K562 (cell line): ENCODE results near the gene CHTF8. TPM values are rescaled to one million over a fixed set of nuclear protein-coding genes. Genes with fewer than 3 reads are reported as not detected.

ENCODE experiments used
- ATAC-seq: fragments of 200-7000 bp; cut with Tn5 transposase; 3 replicates; pipeline ENCODE4 v1.9.1; 2020; ENCODE audit warnings: moderate library complexity
- BruUV-seq: library from RNA; stranded (reverse); fragments of 400-500 nt; replicated peaks from 2 replicates; lab custom pipeline; 2021; lab: Mats Ljungman, UMichigan
- CTCF ChIA-PET: fragments of 300-600 bp; formaldehyde crosslinking; extraction: SDS; loops from one replicate; lab custom pipeline; 2021; ENCODE audit warnings: low intra/inter-chr PET ratio; lab: Yijun Ruan, JAX
- POLR2A ChIA-PET: fragments of 300-600, 350-650 bp; sonication (Branson Sonifier 250); formaldehyde crosslinking; extraction: SDS; loops from one replicate; lab custom pipeline; 2021; ENCODE audit warnings: antibody characterized with exemption, inconsistent platforms; lab: Yijun Ruan, JAX
- DNase-seq, 4 experiments: peaks; one replicate each; pipeline versions ENCODE4 v3.0.0 to v3.0.0-alpha.2; 2011 to 2018; ENCODE audit warnings: low spot score in 3 of 4, mixed read lengths in 3 of 4; ENCODE audit errors: extremely low read depth in 1 of 4
- FAIRE-seq: peaks from 2 replicates; lab custom pipeline; 2011; peaks lifted over from hg19 to GRCh38; lab: Jason Lieb, UNC
- H2AFZ ChIP-seq: 2 replicates; pipeline ENCODE4 v1.6.0; 2011; ENCODE audit warnings: low read depth, low read length, control low read depth, inconsistent platforms
- H3K27ac ChIP-seq: fragments of 200-600 bp; 3 replicates; pipeline ENCODE4 v1.8.0; 2011; ENCODE audit warnings: low read depth, mild to moderate bottlenecking, control low read depth, inconsistent platforms, low read length, moderate library complexity, mixed read lengths; ENCODE audit errors: extremely low read depth
- H3K27me3 ChIP-seq, 2 experiments: fragments of 300-600 bp in 1 of 2; 2 replicates in 1 of 2; 3 replicates in 1 of 2; pipeline versions ENCODE4 v1.6.0 to v1.8.0; 2011; ENCODE audit warnings: inconsistent platforms in 2 of 2, low read length in 2 of 2, mild to moderate bottlenecking in 1 of 2, mixed read lengths in 1 of 2, moderate library complexity in 1 of 2; ENCODE audit not compliant: control insufficient read depth in 2 of 2, insufficient read depth in 2 of 2
- H3K36me3 ChIP-seq: fragments of 300-600 bp; 3 replicates; pipeline ENCODE4 v1.8.0; 2011; ENCODE audit warnings: mild to moderate bottlenecking, low read length, inconsistent platforms; ENCODE audit not compliant: control insufficient read depth, insufficient read depth
- H3K4me1 ChIP-seq, 2 experiments: fragments of 200-600 bp in 1 of 2; replicated peaks in 1 of 2; 2 replicates in 1 of 2; 3 replicates in 1 of 2; pipeline versions ENCODE4 v1.5.1 to v1.8.0; 2011; ENCODE audit warnings: inconsistent platforms in 2 of 2, low read length in 2 of 2, mild to moderate bottlenecking in 1 of 2, mixed read lengths in 1 of 2, moderate library complexity in 1 of 2; ENCODE audit not compliant: control insufficient read depth in 2 of 2, insufficient read depth in 2 of 2
- H3K4me2 ChIP-seq: 2 replicates; pipeline ENCODE4 v1.6.1; 2011; ENCODE audit warnings: low read length, control low read depth, inconsistent platforms, mixed read lengths; ENCODE audit not compliant: insufficient read depth
- H3K4me3 ChIP-seq: fragments of 200-600 bp; sonication (generic), shearing (Covaris generic); 2 replicates; pipeline ENCODE4 v1.5.1; 2016; ENCODE audit warnings: control low read depth, inconsistent platforms
- H3K79me2 ChIP-seq: fragments of 200-600 bp; 3 replicates; pipeline ENCODE4 v1.8.0; 2011; ENCODE audit warnings: low read length, inconsistent platforms; ENCODE audit not compliant: control insufficient read depth, insufficient read depth
- H3K9ac ChIP-seq, 2 experiments: 2 replicates each; pipeline versions ENCODE4 v1.6.0 to v1.6.1; 2011; ENCODE audit warnings: low read depth in 2 of 2, low read length in 2 of 2, control low read depth in 1 of 2, inconsistent platforms in 1 of 2, mild to moderate bottlenecking in 1 of 2, mixed read lengths in 1 of 2; ENCODE audit not compliant: insufficient read depth in 1 of 2
- H3K9me1 ChIP-seq: one replicate; pipeline ENCODE4 v1.6.0; 2011; ENCODE audit warnings: inconsistent platforms, mild to moderate bottlenecking, low read length, moderate library complexity; ENCODE audit not compliant: control insufficient read depth, insufficient read depth
- H3K9me3 ChIP-seq: replicated peaks from 2 replicates; pipeline ENCODE4 v1.5.1; 2011; ENCODE audit warnings: low read depth, low read length, inconsistent platforms; ENCODE audit not compliant: control insufficient read depth, insufficient read depth
- H4K20me1 ChIP-seq: replicated peaks from 2 replicates; pipeline ENCODE4 v1.6.1; 2011; ENCODE audit warnings: low read length, inconsistent platforms, mixed read lengths; ENCODE audit not compliant: control insufficient read depth, insufficient read depth
- ETV1 ChIP-seq: fragments of 450-650 bp; conservative IDR thresholded peaks from 2 replicates; pipeline ENCODE4 v1.6.1; 2016; ENCODE audit warnings: missing genetic modification characterization, control low read depth, low read depth, missing compliant biosample characterization
- HDAC2 ChIP-seq: fragments of 450-650 bp; IDR thresholded peaks from 2 replicates; pipeline ENCODE4 v1.6.1; 2016; ENCODE audit warnings: mild to moderate bottlenecking
- KLF1 ChIP-seq: fragments of 450-650 bp; IDR thresholded peaks from 2 replicates; pipeline ENCODE4 v1.6.1; 2016; ENCODE audit warnings: missing genetic modification characterization, missing compliant biosample characterization
- TAF7 ChIP-seq: fragments of 450-650 bp; IDR thresholded peaks from 2 replicates; pipeline ENCODE4 v1.6.1; 2016; ENCODE audit warnings: missing genetic modification characterization, missing compliant biosample characterization
- TCF7L2 ChIP-seq: fragments of 150-350 bp; IDR thresholded peaks from 2 replicates; pipeline ENCODE4 v1.6.1; 2016; ENCODE audit warnings: low read depth, mild to moderate bottlenecking, low read length, moderate library complexity
- WGBS: fragments of 100-300 bp; shearing (Covaris generic); methylation state at CpG from one replicate; pipeline ENCODE4 v1.1.6; 2016; ENCODE audit warnings: low coverage, mixed read lengths; ENCODE audit not compliant: insufficient coverage; ENCODE audit errors: missing lambda C conversion rate; 5-methylcytosine and 5-hydroxymethylcytosine counted together
- in situ Hi-C: fragments of 300-500 bp; cut with MboI; formaldehyde crosslinking; loops from 4 replicates; pipeline ENCODE4 v1.15.0; 2018; ENCODE audit warnings: inconsistent platforms, mixed read lengths
- intact Hi-C: fragments of 100-400 bp; cut with micrococcal nuclease; formaldehyde crosslinking; loops from 2 replicates; pipeline ENCODE4 v1.14.2; 2022
- polyA plus RNA-seq, 8 experiments: library from polyadenylated mRNA; depleted of rRNA in 4 of 8; stranded (reverse) in 5 of 8; unstranded in 3 of 8; fragments of >200 nt; fragmentation: Nextera tagmentation in 2 of 8; fragmentation: Illumina TruSeq in 1 of 8; extraction: Ambion mirVana in 2 of 8; extraction: Trizol in 1 of 8; gene quantifications; 2 replicates each; pipeline versions ENCODE4 v1.2.1 to v1.2.3, GENCODE V29; 2011 to 2014; ENCODE audit warnings: inconsistent platforms in 1 of 8, missing spikeins in 1 of 8
- total RNA-seq, 7 experiments: library from RNA; depleted of rRNA in 6 of 7; stranded (reverse); fragments of >200 nt in 6 of 7; fragmentation: Illumina TruSeq in 2 of 7; extraction: Trizol in 2 of 7; gene quantifications; 2 replicates each; pipeline versions ENCODE4 v1.2.1 to v1.2.3, GENCODE V29; 2011 to 2021; ENCODE audit warnings: low replicate concordance in 1 of 7
- TF ChIP-seq, protein P1 (sequence below): IDR thresholded peaks from 3 replicates; pipeline ENCODE4 v1.6.1; 2011; ENCODE audit warnings: borderline replicate concordance, mild to moderate bottlenecking, moderate library complexity; ENCODE audit not compliant: insufficient read length; ENCODE audit errors: extremely low read depth

The CHTF8 gene
- total and polyA plus RNA-seq, 9 of the 15 experiments (the other 6 are each of a cell fraction or from before 2014, with no cell fraction given): 20.2 to 199 (median 108) TPM

DNA sequence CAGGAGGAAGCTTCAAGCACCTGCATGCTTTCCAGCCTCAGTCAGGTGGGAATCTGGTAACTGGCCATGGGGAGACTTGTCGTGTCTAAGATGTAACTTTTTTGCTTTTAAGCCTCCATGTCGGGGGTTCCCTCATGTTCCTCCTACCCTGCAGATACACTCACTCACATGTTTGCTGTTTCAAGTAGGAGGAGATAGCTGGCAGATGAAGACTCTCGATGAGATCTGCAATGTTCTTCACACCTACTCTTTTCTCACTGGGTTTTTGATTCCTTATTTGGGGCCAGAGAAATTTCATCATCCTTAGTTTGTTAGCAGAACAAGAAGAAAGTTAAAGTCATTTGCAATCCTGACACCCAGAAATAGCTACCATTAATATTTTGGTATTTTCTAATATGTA, 24.8 kb upstream of the CHTF8 start:
- in situ Hi-C loops: no loop called here
- H3K9me1 ChIP-seq: no peaks in the 10 kb centered on the region
- H2AFZ ChIP-seq: no peak overlapping the region
- BruUV-seq: no TSS peak
- H3K9me3 ChIP-seq: no peaks in the 10 kb centered on the region
- no peaks in the 10 kb centered on the region for H3K4me1 ChIP-seq
- 92% methylated on average over 3 of the region's 3 CpGs for WGBS
- no peaks in the 10 kb centered on the region for H3K79me2 ChIP-seq
- no peak overlapping the region for H3K9ac ChIP-seq
- no peak for FAIRE-seq
- no peaks in the 10 kb centered on the region for H3K27me3 ChIP-seq
- DNase-seq: no peak
- H3K4me3 ChIP-seq: no peak overlapping the region
- ChIA-PET POLR2A (interaction anchor here (1.1 to 1.6 kb wide), 3 partner anchors 11 to 129 kb away, joined by 3 read pairs; no protein-coding TSS in a partner anchor), CTCF (no interaction called here)
- H3K36me3 ChIP-seq: peaks cover 92% of the 10 kb centered on the region
- intact Hi-C loops: no loop called here
- H3K4me2 ChIP-seq: no peak overlapping the region
- TF ChIP-seq KLF1: no peak
- TF ChIP-seq TAF7 (tag): no peak
- no peak for TF ChIP-seq ETV1 (tag)
- TF ChIP-seq, protein P1, sequence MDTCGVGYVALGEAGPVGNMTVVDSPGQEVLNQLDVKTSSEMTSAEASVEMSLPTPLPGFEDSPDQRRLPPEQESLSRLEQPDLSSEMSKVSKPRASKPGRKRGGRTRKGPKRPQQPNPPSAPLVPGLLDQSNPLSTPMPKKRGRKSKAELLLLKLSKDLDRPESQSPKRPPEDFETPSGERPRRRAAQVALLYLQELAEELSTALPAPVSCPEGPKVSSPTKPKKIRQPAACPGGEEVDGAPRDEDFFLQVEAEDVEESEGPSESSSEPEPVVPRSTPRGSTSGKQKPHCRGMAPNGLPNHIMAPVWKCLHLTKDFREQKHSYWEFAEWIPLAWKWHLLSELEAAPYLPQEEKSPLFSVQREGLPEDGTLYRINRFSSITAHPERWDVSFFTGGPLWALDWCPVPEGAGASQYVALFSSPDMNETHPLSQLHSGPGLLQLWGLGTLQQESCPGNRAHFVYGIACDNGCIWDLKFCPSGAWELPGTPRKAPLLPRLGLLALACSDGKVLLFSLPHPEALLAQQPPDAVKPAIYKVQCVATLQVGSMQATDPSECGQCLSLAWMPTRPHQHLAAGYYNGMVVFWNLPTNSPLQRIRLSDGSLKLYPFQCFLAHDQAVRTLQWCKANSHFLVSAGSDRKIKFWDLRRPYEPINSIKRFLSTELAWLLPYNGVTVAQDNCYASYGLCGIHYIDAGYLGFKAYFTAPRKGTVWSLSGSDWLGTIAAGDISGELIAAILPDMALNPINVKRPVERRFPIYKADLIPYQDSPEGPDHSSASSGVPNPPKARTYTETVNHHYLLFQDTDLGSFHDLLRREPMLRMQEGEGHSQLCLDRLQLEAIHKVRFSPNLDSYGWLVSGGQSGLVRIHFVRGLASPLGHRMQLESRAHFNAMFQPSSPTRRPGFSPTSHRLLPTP: no peak
- TF ChIP-seq HDAC2: no peak
- TF ChIP-seq TCF7L2: no peak
- H4K20me1 ChIP-seq: no peaks in the 10 kb centered on the region
- H3K27ac ChIP-seq: no peak overlapping the region
- ATAC-seq: no peak
